Activated T-helper 1 cell treated with anti-CD3 and anti-CD28 coated beads, Interleukin-12 subunit alpha, Interleukin-12 subunit beta, Interleukin-2, Interleukin-4 antibody, amounts not matched to agents 30 ng/mL and 10 ng/mL and 1 ng/mL, durations not matched to agents 14 hours and 24 hours and 36 hours (primary cell): ENCODE measurements around the gene TECR. TPM values are rescaled to one million over a fixed set of nuclear protein-coding genes. Genes with fewer than 3 reads are reported as not detected.
"Not testable (repeated sequence)": the region's sequence is repeated elsewhere in the genome, so short reads cannot be mapped to it uniquely, and the experiment has no call there.

ENCODE experiments used
- DNase-seq: peaks from one replicate; pipeline ENCODE4 v3.0.0; 2021; ENCODE audit warnings: low spot score
- H3K27ac Mint-ChIP-seq: one replicate; pipeline ENCODE4 v1.8.0; 2021; ENCODE audit warnings: mild to moderate bottlenecking, mixed read lengths
- H3K27me3 Mint-ChIP-seq: one replicate; pipeline ENCODE4 v1.8.0; 2022; ENCODE audit warnings: mild to moderate bottlenecking, moderate library complexity, mixed read lengths; ENCODE audit not compliant: insufficient read depth
- H3K36me3 Mint-ChIP-seq: one replicate; pipeline ENCODE4 v1.8.0; 2021; ENCODE audit warnings: low read depth, mixed read lengths
- H3K4me1 Mint-ChIP-seq: one replicate; pipeline ENCODE4 v1.8.0; 2021; ENCODE audit warnings: low read depth, mixed read lengths
- H3K4me3 Mint-ChIP-seq: one replicate; pipeline ENCODE4 v1.8.0; 2021; ENCODE audit warnings: mild to moderate bottlenecking, moderate library complexity, mixed read lengths
- H3K9me3 Mint-ChIP-seq: one replicate; pipeline ENCODE4 v1.8.0; 2021; ENCODE audit warnings: mixed read lengths
- intact Hi-C: fragments of 100-400 bp; cut with micrococcal nuclease; formaldehyde crosslinking; loops from one replicate; pipeline ENCODE4 v1.15.1; 2024
- total RNA-seq: library from RNA; stranded (reverse); gene quantifications from 2 replicates; pipeline ENCODE4 v1.2.3, GENCODE V29; 2022

The TECR gene
- total RNA-seq, 1 donor from 2014 or later: 120 TPM

GRCh38 chr19:14611051-14611450 is 81.7 kb downstream of the TECR start:
- intact Hi-C loops: no loop called here
- DNase-seq: no peak
- no peaks in the 10 kb centered on the region for H3K4me1 Mint-ChIP-seq
- H3K27ac Mint-ChIP-seq: no peak overlapping the region
- peaks cover 2% of the 10 kb centered on the region for H3K9me3 Mint-ChIP-seq
- H3K4me3 Mint-ChIP-seq: no peak overlapping the region
- no peaks in the 10 kb centered on the region for H3K36me3 Mint-ChIP-seq
- no peaks in the 10 kb centered on the region for H3K27me3 Mint-ChIP-seq

- not testable (repeated sequence) for H3K27me3 Mint-ChIP-seq
Measured at GRCh38 chr19:14612242-14612641, 82.8 kb downstream of the TECR start.

DNA sequence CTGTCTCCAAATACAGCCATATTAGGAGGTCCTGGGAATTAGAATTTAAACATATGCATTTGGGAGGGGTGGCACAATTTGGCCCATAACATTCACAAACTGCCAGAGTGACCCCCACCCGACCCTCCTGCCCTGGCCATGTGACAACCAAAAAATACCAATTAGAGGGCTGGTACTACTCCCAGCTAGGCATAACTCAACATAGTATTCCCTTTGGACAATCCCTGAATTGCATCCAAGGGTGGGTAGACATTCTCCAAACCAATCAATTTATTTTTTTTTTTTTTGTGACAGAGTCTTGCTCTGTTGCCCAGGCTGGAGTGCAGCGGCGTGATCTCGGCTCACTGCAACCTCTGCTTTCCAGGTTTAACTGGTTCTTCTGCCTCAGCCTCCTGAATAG is 83.3 kb downstream of the TECR start:
- no peaks in the 10 kb centered on the region for H3K4me1 Mint-ChIP-seq
- H3K27me3 Mint-ChIP-seq: no peaks in the 10 kb centered on the region
- intact Hi-C loops: no loop called here
- no peak for DNase-seq
- H3K36me3 Mint-ChIP-seq: no peaks in the 10 kb centered on the region
- H3K27ac Mint-ChIP-seq: no peak overlapping the region
- peaks cover 7% of the 10 kb centered on the region for H3K9me3 Mint-ChIP-seq
- no peak overlapping the region for H3K4me3 Mint-ChIP-seq

More at GRCh38 chr19:14612242-14612641, 82.8 kb downstream of the TECR start:
- intact Hi-C loops, H3K4me1 Mint-ChIP-seq, H3K36me3 Mint-ChIP-seq, H3K9me3 Mint-ChIP-seq, DNase-seq, H3K4me3 Mint-ChIP-seq, H3K27ac Mint-ChIP-seq: not testable (repeated sequence)

DNA sequence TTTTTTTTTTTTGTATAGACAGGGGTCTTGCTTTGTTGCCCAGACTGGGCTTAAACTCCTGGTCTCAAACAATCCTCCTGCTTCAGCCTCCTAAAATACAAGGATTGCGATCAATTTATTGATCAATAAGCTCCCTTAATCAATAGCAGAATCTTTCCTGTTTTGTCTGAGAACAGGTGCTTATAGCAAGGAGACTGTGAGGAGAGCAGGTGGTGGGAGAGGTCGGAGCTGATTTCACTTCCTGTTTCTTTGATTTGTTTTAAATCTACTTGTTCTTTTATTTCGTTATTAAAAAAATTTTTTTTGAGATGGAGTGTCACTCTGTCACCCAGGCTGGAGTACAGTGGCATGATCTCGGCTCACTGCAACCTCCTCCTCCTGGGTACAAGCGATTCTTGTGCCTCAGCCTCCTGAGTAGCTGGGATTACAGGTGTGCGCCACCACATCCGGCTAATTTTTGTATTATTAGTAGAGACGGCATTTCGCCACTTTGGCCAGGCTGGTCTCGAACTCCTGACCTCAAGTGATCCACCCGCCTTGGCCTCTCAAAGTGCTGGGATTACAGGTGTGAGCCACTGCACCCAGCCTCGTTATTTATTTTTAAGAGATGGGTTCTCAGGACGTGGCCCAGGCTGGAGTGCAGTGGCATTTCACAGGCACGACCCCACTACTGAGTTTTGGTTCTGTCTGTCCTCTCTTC is 84.2 kb downstream of the TECR start:
- DNase-seq, H3K4me3 Mint-ChIP-seq, H3K27ac Mint-ChIP-seq, H3K4me1 Mint-ChIP-seq, intact Hi-C loops, H3K36me3 Mint-ChIP-seq, H3K27me3 Mint-ChIP-seq, H3K9me3 Mint-ChIP-seq: not testable (repeated sequence)

DNA sequence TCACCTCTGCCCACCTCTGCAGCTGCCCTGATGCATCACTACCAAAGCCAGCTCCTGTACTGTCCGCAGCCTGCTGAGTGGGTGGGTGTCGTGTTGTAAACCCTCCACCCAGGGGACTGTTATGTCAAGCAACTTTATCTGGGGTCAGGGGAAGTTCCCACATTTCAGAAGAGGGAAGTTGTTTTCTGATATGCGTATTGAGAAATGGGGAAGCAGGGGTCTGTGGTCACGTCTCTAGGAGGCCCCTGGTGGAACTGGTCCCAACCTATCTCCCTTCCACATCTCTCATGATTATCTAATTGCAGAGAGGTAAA is 84.7 kb downstream of the TECR start:
- H3K27me3 Mint-ChIP-seq: no peaks in the 10 kb centered on the region
- intact Hi-C loops: no loop called here
- no peaks in the 10 kb centered on the region for H3K36me3 Mint-ChIP-seq
- DNase-seq: no peak
- H3K4me3 Mint-ChIP-seq: no peak overlapping the region
- no peaks in the 10 kb centered on the region for H3K4me1 Mint-ChIP-seq
- peaks cover 7% of the 10 kb centered on the region for H3K9me3 Mint-ChIP-seq
- no peak overlapping the region for H3K27ac Mint-ChIP-seq

Other genes with a start within 250 kb of the TECR start
- gene ADGRE5, start 148.2 kb upstream of the TECR start, total RNA-seq: 219 and 226 TPM in 2 replicates
- gene DDX39A, start 110.3 kb upstream of the TECR start, total RNA-seq: 273 and 287 TPM in 2 replicates
- gene PKN1, start 96.3 kb upstream of the TECR start, total RNA-seq: 151 and 180 TPM in 2 replicates
- 0.44 and 0.78 TPM in 2 replicates for gene PTGER1, start 54.2 kb upstream of the TECR start, total RNA-seq
- 42.9 and 43.7 TPM in 2 replicates for gene GIPC1, start 33.5 kb upstream of the TECR start, total RNA-seq
- gene DNAJB1, start 11.2 kb upstream of the TECR start, total RNA-seq: 104 and 120 TPM in 2 replicates
- 131 and 133 TPM in 2 replicates for gene NDUFB7, start 42.5 kb downstream of the TECR start, total RNA-seq
- gene CLEC17A, start 53.5 kb downstream of the TECR start, total RNA-seq: 0.13 TPM in 1 of 2 replicates, not detected in the other
- not detected in 2 replicates for gene ADGRE3, start 145.2 kb downstream of the TECR start, total RNA-seq
- 10.0 and 11.1 TPM in 2 replicates for gene ZNF333, start 160.5 kb downstream of the TECR start, total RNA-seq
- gene ADGRE2, start 249.0 kb downstream of the TECR start, total RNA-seq: 1.3 and 2.2 TPM in 2 replicates